ENCODE measurements around the gene SORCS2. TPM values are rescaled to one million over a fixed set of nuclear protein-coding genes. Genes with fewer than 3 reads are reported as not detected.
"Not testable (repeated sequence)": the region's sequence is repeated elsewhere in the genome, so short reads cannot be mapped to it uniquely, and the experiment has no call there.

SORCS2 gene
- total RNA-seq, 2 experiments from 2014 or later: not detected

DNA sequence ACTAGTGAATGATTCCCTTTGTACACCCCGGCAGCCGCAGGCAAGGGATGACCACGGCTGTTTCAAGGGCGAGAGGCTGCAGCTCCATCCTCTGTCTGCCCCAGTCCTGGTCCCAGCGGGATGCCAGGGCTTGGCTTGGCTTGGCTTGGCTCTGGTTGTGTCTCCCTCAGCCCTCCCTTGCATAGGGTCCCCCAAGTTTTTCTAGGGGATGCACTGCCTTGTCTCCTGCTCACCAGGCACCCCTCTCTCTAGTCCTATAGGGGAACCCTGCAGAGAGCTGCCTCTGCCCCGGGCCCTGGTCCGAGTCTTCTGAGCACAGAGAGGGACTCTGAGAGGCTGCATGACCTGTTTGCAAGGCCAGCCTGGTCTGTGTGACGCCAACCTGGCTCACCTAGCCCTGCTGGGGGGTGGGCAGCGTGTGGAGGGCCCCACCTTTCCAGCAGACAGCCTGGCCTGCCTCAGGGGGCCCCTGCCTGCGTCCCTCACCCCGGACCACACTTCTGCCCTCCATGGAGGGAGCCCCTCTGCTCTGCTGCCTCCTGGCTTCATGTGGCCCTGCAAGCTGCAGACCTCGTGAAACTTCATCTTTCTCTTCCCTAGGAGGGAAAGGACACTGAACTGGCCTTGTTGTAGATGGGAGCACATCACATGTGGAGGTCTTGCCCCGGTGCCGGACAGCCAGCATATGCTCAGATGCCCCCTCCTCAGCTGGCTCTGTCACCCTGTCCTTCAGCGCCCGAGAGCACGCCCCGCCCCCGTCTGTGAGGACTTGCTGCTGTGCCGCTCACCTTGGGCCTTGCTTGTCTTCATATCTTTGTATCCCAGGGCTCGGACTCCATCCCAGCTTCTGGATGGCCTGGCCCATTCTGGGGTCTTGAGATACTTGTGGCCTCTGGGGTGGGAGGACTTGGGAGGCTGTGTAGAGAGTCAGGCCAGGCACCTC, 16.4 kb downstream of the SORCS2 start:
- ChIA-PET POLR2A (no interaction called here), CTCF (no interaction called here)
- no peak overlapping the region for H3K27ac Mint-ChIP-seq
- H3K27me3 Mint-ChIP-seq (ENCODE audit: low read depth): peaks cover 4% of the 10 kb centered on the region
- no peak overlapping the region for H3K4me3 Mint-ChIP-seq
- no peaks in the 10 kb centered on the region for H3K36me3 Mint-ChIP-seq (ENCODE audit: low read depth)
- ATAC-seq (no peak), DNase-seq (no peak)
- no peaks in the 10 kb centered on the region for H3K4me1 Mint-ChIP-seq (ENCODE audit: low read depth)
- H3K9me3 Mint-ChIP-seq (ENCODE audit: insufficient read depth): no peaks in the 10 kb centered on the region

DNA sequence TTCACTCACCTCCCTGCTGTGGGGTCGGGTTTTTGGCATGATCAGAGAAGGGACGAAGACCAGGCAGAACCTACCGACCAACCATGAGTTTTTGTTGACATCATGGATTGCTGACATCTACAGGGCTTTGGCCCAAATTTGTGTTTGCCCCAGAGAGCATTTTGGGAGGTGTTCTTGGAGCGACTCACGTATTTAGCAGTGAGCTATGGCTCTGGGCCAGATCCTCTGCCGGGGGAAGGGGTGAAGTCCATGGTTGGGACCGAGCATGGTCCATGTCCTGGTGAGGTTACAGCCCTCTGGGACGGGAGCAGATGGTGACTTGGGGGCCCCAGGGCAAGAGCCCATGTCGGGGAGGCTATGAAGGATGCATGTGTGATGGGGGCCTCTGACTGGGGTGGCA, 17.4 kb downstream of the SORCS2 start:
- POLR2A ChIA-PET: no interaction called here
- Mint-ChIP-seq H3K4me1 (ENCODE audit: low read depth) (no peaks in the 10 kb centered on the region), H3K9me3 (ENCODE audit: insufficient read depth) (no peaks in the 10 kb centered on the region), H3K27ac (no peak overlapping the region), H3K36me3 (ENCODE audit: low read depth) (no peaks in the 10 kb centered on the region), H3K4me3 (no peak overlapping the region), H3K27me3 (ENCODE audit: low read depth) (peaks cover 4% of the 10 kb centered on the region)
- CTCF ChIA-PET: no interaction called here
- DNase-seq (no peak), ATAC-seq (no peak)

DNA sequence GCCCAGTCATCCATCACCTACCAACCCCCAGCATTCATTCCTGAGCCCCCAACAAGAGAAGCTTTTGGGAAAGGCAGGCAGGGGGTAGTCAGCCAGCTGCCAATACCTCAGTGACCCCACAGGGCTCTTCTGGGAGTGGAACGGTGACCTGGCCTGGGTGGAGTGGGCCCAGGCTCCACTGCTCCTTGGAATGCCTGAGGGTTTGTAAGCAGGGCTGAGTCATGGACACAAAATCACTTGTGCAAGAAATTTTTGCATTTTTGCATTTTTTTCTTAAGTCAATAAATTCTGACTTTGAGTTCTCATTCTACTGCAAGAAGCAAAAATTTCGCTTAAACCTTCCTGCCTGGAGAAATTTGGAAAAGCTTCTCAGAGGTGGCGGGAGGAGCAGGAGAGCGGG, 18.5 kb downstream of the SORCS2 start:
- Mint-ChIP-seq H3K27me3 (ENCODE audit: low read depth) (no peaks in the 10 kb centered on the region), H3K4me1 (ENCODE audit: low read depth) (no peaks in the 10 kb centered on the region), H3K9me3 (ENCODE audit: insufficient read depth) (no peaks in the 10 kb centered on the region), H3K4me3 (no peak overlapping the region), H3K36me3 (ENCODE audit: low read depth) (no peaks in the 10 kb centered on the region), H3K27ac (no peak overlapping the region)
- no peak for DNase-seq
- no peak for ATAC-seq
- ChIA-PET POLR2A (no interaction called here), CTCF (no interaction called here)

DNA sequence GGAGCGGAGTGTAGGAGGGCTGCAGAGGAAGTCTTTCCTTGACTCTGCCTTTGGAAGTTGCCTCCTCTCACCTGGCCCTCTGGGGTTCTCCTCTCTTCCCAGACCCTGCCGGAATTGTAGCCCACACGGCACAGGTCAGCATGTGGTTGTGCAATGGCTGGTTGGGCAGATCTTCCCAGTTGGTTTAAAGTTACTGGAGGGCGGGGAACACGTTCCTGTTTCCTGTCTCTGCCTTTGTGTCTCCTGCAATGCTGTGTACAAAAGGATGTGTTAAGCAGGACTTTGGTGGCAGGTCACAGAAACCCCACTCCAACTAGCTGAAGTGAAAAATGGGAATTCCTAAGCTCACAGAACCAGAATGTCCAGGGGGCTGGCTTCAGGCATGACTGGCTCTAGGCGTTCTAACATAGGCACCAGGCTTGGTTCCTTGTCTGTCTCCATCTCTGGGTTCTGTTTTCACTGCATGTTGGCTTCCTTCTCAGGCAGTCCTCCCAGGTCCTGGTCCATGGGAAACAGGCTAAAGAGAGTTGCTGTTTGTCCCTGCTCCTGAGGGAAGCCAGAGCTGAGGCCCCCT, 19.9 kb downstream of the SORCS2 start:
- CTCF ChIA-PET: no interaction called here
- Mint-ChIP-seq H3K9me3 (ENCODE audit: insufficient read depth) (no peaks in the 10 kb centered on the region), H3K4me3 (no peak overlapping the region), H3K36me3 (ENCODE audit: low read depth) (no peaks in the 10 kb centered on the region), H3K27me3 (ENCODE audit: low read depth) (no peaks in the 10 kb centered on the region), H3K27ac (no peak overlapping the region), H3K4me1 (ENCODE audit: low read depth) (no peaks in the 10 kb centered on the region)
- POLR2A ChIA-PET: no interaction called here
- DNase-seq (no peak), ATAC-seq (no peak)

DNA sequence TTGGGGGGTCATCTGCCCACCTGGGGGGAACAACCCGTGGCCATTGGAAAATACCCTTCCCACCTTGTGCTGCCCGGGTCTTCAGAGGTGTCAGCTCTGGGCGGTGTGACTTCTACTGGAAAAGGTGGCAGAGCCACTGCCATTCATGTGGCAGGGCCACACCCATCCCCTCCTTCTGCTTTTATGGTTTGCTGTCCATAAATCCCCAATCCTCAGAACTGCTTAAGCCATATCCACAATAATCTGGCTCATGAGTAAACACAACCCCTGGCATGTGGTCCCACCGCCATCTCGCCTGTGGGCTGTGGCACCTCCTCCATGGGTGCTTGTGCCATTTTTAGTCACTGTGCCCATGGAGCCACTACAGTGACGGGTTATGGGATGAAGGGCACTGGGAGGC, 20.6 kb downstream of the SORCS2 start:
- no peaks in the 10 kb centered on the region for H3K9me3 Mint-ChIP-seq (ENCODE audit: insufficient read depth)
- H3K27me3 Mint-ChIP-seq (ENCODE audit: low read depth): no peaks in the 10 kb centered on the region
- DNase-seq (no peak), ATAC-seq (no peak)
- H3K36me3 Mint-ChIP-seq (ENCODE audit: low read depth): no peaks in the 10 kb centered on the region
- no peak overlapping the region for H3K27ac Mint-ChIP-seq
- no peaks in the 10 kb centered on the region for H3K4me1 Mint-ChIP-seq (ENCODE audit: low read depth)
- H3K4me3 Mint-ChIP-seq: no peak overlapping the region
- ChIA-PET POLR2A (no interaction called here), CTCF (no interaction called here)

DNA sequence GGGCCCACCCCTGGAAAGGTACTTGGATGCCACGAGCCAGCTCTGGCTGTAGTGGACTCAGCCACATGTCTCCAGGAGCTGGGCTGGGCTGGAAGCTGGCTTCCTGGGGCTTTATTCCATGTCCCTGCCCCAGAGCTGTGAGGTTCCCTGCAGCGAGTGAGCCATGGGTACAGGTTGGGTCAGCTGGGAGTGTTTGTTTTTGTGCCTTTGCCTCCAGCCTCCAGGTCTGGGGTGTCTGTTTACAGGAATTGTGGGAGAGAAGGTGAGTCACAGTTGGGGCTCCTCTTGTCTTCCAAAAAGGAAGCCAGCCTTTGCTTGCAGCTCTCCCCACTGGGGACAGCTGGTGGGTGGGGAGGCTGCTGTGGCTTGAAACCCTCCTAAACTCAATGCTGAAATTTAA, 21.5 kb downstream of the SORCS2 start:
- ATAC-seq: no peak
- ChIA-PET CTCF (interaction anchor here (0.9 kb wide), 1 partner anchor 589 kb away, joined by 3 read pairs; no protein-coding TSS in a partner anchor), POLR2A (no interaction called here)
- Mint-ChIP-seq H3K4me3 (no peak overlapping the region), H3K36me3 (ENCODE audit: low read depth) (no peaks in the 10 kb centered on the region), H3K27me3 (ENCODE audit: low read depth) (no peaks in the 10 kb centered on the region), H3K27ac (no peak overlapping the region), H3K4me1 (ENCODE audit: low read depth) (no peaks in the 10 kb centered on the region), H3K9me3 (ENCODE audit: insufficient read depth) (no peaks in the 10 kb centered on the region)
- DNase-seq: no peak

DNA sequence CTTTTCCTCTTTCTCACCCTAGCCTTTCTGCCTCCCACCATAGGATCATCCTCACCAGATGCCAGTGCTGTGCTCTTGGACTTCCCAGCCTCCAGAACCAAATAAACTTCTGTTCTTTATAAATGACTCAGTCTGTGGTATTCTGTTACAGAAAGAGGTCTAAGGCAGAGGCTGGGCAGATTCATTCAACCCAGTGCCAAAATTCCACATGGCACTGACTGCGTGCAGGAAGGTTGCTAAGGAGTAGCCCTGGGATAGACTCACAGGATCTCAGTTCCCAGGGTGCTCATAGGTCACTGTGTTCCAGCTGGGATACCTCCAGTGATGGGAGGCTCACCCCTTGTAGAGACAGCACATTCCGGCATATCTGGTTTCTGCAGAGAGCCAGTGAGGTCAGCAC, 22.0 kb downstream of the SORCS2 start:
- no peak overlapping the region for H3K27ac Mint-ChIP-seq
- H3K4me1 Mint-ChIP-seq (ENCODE audit: low read depth): no peaks in the 10 kb centered on the region
- ATAC-seq (no peak), DNase-seq (no peak)
- no peaks in the 10 kb centered on the region for H3K27me3 Mint-ChIP-seq (ENCODE audit: low read depth)
- POLR2A ChIA-PET: no interaction called here
- no peaks in the 10 kb centered on the region for H3K9me3 Mint-ChIP-seq (ENCODE audit: insufficient read depth)
- no peaks in the 10 kb centered on the region for H3K36me3 Mint-ChIP-seq (ENCODE audit: low read depth)
- CTCF ChIA-PET: no interaction called here
- H3K4me3 Mint-ChIP-seq: no peak overlapping the region

DNA sequence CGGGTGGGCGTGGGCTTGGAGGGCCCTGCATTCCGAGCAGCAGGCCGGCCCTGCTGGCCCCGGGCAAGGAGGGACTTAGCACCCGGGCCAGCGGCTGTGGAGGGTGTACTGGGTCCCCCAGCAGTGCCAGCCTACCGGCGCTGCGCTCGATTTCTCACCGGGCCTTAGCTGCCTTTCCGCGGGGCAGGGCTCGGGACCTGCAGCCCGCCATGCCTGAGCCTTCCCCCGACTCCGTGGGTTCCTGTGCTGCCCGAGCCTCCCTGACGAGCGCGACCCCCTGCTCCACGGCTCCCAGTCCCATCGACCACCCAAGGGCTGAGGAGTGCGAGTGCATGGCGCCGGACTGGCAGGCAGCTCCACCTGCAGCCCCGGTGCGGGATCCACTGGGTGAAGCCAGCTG, 22.8 kb downstream of the SORCS2 start:
- H3K36me3 Mint-ChIP-seq (ENCODE audit: low read depth); H3K27ac Mint-ChIP-seq; H3K27me3 Mint-ChIP-seq (ENCODE audit: low read depth); ATAC-seq; POLR2A ChIA-PET; H3K4me1 Mint-ChIP-seq (ENCODE audit: low read depth); H3K9me3 Mint-ChIP-seq (ENCODE audit: insufficient read depth); DNase-seq; CTCF ChIA-PET; H3K4me3 Mint-ChIP-seq: not testable (repeated sequence)

DNA sequence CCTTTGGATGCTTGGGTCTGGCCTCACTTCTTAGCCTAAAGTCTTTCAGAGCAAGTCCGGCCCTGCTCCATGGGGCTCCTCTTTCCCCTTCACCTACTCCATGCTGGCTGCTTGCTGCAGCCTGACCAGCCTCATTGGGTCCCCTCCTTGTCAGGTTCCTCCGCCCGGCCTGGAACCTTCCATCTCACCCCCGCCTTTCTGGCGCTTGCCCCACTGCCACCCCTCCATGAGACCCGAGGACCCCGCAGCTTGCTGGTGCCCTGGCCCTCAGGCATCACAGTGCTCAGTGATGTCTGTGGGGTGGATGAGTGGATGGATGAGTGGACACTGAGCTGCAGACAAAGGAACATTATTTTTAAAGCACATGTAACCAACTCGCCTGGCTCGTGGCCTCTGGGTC, 24.7 kb downstream of the SORCS2 start:
- Mint-ChIP-seq H3K36me3 (ENCODE audit: low read depth) (no peaks in the 10 kb centered on the region), H3K27me3 (ENCODE audit: low read depth) (no peaks in the 10 kb centered on the region), H3K4me1 (ENCODE audit: low read depth) (no peaks in the 10 kb centered on the region), H3K9me3 (ENCODE audit: insufficient read depth) (no peaks in the 10 kb centered on the region), H3K4me3 (no peak overlapping the region), H3K27ac (no peak overlapping the region)
- ATAC-seq (no peak), DNase-seq (no peak)
- CTCF ChIA-PET: no interaction called here
- POLR2A ChIA-PET: no interaction called here

DNA sequence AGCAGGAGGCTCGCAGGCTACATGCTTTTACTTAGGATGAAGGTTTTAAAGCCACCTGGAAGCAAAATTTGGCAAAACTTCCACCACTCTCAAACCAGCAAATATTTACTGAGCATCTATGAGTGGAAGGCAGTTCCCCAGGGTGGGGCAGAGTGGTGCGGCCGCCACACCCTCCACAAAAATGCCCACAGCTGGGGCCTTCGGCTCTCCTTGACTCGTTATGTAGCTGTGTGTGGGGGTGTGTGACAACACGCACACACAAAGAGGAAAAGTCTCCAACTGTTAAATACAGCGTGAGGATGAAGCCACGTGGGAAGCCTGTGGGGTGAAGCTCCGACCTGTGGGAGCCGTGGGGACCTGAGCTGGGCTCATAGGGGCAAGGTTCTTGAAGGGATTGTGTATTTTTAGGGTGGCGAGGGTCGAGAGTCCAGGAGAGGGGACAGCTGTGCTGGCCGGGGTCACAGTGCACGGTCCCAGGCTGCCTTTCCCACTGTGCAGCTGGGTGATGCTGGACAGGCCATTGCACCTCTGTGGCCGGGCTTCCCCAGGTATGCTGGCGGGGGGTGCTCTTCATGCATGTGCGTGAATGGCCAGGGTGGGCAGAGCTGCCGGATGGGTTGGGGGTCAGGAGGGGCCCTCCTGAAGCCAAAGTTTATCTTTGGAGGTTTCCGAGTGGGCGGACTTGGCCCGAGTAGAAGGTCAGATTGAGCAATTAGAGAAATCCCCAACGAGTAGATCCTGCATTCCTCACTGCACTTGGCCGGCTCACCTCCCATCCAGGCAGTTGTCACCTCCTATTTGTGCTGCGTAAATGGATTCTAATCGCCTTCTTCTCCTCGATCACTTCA, 25.4 kb downstream of the SORCS2 start:
- ATAC-seq: no peak
- no peak overlapping the region for H3K27ac Mint-ChIP-seq
- POLR2A ChIA-PET: no interaction called here
- no peak overlapping the region for H3K4me3 Mint-ChIP-seq
- CTCF ChIA-PET: no interaction called here
- no peaks in the 10 kb centered on the region for H3K36me3 Mint-ChIP-seq (ENCODE audit: low read depth)
- no peaks in the 10 kb centered on the region for H3K27me3 Mint-ChIP-seq (ENCODE audit: low read depth)
- no peaks in the 10 kb centered on the region for H3K4me1 Mint-ChIP-seq (ENCODE audit: low read depth)
- no peak for DNase-seq
- no peaks in the 10 kb centered on the region for H3K9me3 Mint-ChIP-seq (ENCODE audit: insufficient read depth)

DNA sequence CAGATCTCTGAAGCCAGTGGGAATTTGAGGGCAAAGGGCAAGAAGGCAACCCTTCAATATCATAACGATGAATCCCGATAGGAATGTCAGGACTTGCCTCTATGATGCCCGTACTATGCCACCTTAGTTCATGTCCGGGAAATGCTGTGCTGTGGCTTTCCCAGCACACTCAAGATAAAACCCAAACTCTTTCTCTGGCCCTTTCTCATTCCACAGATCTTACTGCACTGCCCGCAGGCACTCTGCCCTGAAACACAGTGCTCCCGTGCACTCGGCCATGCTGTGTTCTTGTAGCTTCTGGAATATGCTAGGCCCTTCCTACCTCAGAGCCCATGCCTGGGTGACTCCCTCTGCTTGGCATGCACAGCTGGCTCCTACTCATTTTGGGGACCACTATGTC, 26.3 kb downstream of the SORCS2 start:
- H3K9me3 Mint-ChIP-seq (ENCODE audit: insufficient read depth): no peaks in the 10 kb centered on the region

DNA sequence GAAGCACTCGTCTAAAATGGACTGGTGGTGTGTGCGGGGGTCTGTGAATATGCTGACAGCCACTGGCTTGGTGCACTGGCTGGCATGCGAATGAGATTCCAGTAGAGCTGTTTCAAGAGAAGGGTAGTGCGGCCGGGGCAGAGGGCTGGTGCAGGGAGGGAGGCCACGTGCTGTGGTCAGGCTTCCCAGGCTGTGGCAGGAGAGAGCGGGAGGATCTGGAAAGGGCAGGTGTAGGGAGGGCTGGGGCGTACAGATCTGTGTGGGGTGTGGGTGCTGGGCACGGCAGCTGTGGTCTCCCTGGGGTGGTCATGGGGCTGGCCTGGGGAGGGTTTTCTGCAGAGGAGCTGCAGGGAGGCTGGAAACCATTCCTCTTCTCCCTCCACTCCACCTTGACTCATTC, 30.2 kb downstream of the SORCS2 start:
- no peaks in the 10 kb centered on the region for H3K4me1 Mint-ChIP-seq (ENCODE audit: low read depth)
- no peaks in the 10 kb centered on the region for H3K36me3 Mint-ChIP-seq (ENCODE audit: low read depth)
- no peaks in the 10 kb centered on the region for H3K9me3 Mint-ChIP-seq (ENCODE audit: insufficient read depth)
- no peak for DNase-seq
- H3K4me3 Mint-ChIP-seq: no peak overlapping the region
- H3K27me3 Mint-ChIP-seq (ENCODE audit: low read depth): no peaks in the 10 kb centered on the region
- POLR2A ChIA-PET: no interaction called here
- CTCF ChIA-PET: no interaction called here
- no peak for ATAC-seq
- H3K27ac Mint-ChIP-seq: no peak overlapping the region

More for the DNA sequence above, 26.3 kb downstream of the SORCS2 start:
- no peak overlapping the region for H3K27ac Mint-ChIP-seq
- H3K4me1 Mint-ChIP-seq (ENCODE audit: low read depth): no peaks in the 10 kb centered on the region
- no peaks in the 10 kb centered on the region for H3K27me3 Mint-ChIP-seq (ENCODE audit: low read depth)
- POLR2A ChIA-PET: no interaction called here
- no peaks in the 10 kb centered on the region for H3K36me3 Mint-ChIP-seq (ENCODE audit: low read depth)
- DNase-seq: no peak
- ATAC-seq: no peak
- CTCF ChIA-PET: no interaction called here
- no peak overlapping the region for H3K4me3 Mint-ChIP-seq

Data from activated CD8-positive, alpha-beta T cell treated with anti-CD3 and anti-CD28 coated beads, Interleukin-2, amount 10 ng/mL, durations not matched to agents 7 days and 5 days (primary cell).